ENCODE measurements around the gene SNCAIP.

GRCh38 chr5:122369253-122369815, 57.3 kb downstream of the SNCAIP start:
- TF ChIP-seq CTCF (IDR thresholded peaks at IDR 0.05; ENCODE audit: low read length) (no peak), EZH2 (IDR thresholded peaks at IDR 0.05; ENCODE audit: borderline replicate concordance, low read length) (no peak)

Data from OCI-LY1 (cell line).